Heart right ventricle (tissue), 16 donors: Measurements from ENCODE around the gene TMC2. TPM values are rescaled to one million over a fixed set of nuclear protein-coding genes. Genes with fewer than 3 reads are reported as not detected.
"Not testable (repeated sequence)": the region's sequence is repeated elsewhere in the genome, so short reads cannot be mapped to it uniquely, and the experiment has no call there.

Experiments
- ATAC-seq, 8 donors: fragments of 200-7000 bp; cut with Tn5 transposase; one replicate each; pipeline ENCODE4 v1.9.1; 2020; ENCODE audit warnings: mild to moderate bottlenecking in 8 of 8, moderate library complexity in 8 of 8, moderate number of reproducible peaks in 1 of 8
- DNase-seq, 2 donors: peaks; one replicate each; pipeline ENCODE4 v3.0.0-alpha.2; 2020
- H3K27ac ChIP-seq, 10 donors: fragments of 200-600 bp; sonication (generic) in 2 of 10; one replicate each; pipeline versions ENCODE4 v1.5.0 to v1.8.0; 2020 to 2022; ENCODE audit warnings: mild to moderate bottlenecking in 3 of 10
- H3K27me3 ChIP-seq, 7 donors: fragments of 200-600 bp; one replicate each; pipeline ENCODE4 v1.8.0; 2021 to 2022; ENCODE audit warnings: mild to moderate bottlenecking in 2 of 7
- H3K36me3 ChIP-seq, 9 donors: fragments of 200-600 bp; sonication (generic) in 1 of 9; one replicate each; pipeline versions ENCODE4 v1.5.0 to v1.8.0; 2020 to 2022; ENCODE audit warnings: mild to moderate bottlenecking in 2 of 9
- H3K4me1 ChIP-seq, 9 donors: fragments of 200-600 bp; sonication (generic) in 1 of 9; one replicate each; pipeline versions ENCODE4 v1.5.0 to v1.8.0; 2020 to 2022; ENCODE audit warnings: mild to moderate bottlenecking in 4 of 9
- H3K4me3 ChIP-seq, 10 donors: fragments of 200-600 bp; sonication (generic) in 2 of 10; one replicate each; pipeline versions ENCODE4 v1.5.0 to v1.8.0; 2020 to 2022; ENCODE audit warnings: mild to moderate bottlenecking in 7 of 10, moderate library complexity in 2 of 10
- H3K9me3 ChIP-seq, 11 donors: fragments of 200-600 bp in 10 of 11; sonication (generic) in 2 of 11; one replicate each; pipeline versions ENCODE4 v1.5.0 to v1.8.0; 2013 to 2022; ENCODE audit warnings: mild to moderate bottlenecking in 2 of 11, control low read depth in 1 of 11, moderate library complexity in 1 of 11
- CTCF ChIP-seq, 9 donors: fragments of 200-600 bp; sonication (generic) in 2 of 9; IDR thresholded peaks; one replicate each; pipeline versions ENCODE4 v1.5.0 to v1.8.0; 2021 to 2022; ENCODE audit warnings: antibody characterized with exemption in 9 of 9, mild to moderate bottlenecking in 5 of 9, moderate library complexity in 1 of 9
- WGBS, 2 donors: extraction: QIAGEN DNeasy Blood & Tissue Kit; methylation state at CpG; one replicate each; pipeline ENCODE4 v1.1.7; 2013; ENCODE audit warnings: inconsistent platforms in 1 of 2; 5-methylcytosine and 5-hydroxymethylcytosine counted together
- intact Hi-C, 10 donors: fragments of 100-400 bp; cut with DNase I; formaldehyde crosslinking; loops; one replicate each; pipeline versions ENCODE4 v1.11.1 to v1.14.2; 2022
- long read RNA-seq, 3 donors: library from polyadenylated mRNA; unstranded; transcript quantifications; one replicate each; pipeline ENCODE4 v2.0.0, GENCODE V29; 2020 to 2021
- polyA plus RNA-seq, 2 donors: library from polyadenylated mRNA; stranded (reverse); fragments of 200-250 nt; gene quantifications; one replicate each; pipeline ENCODE4 v1.2.3, GENCODE V29; 2013
- total RNA-seq, 10 donors: library from RNA; stranded (reverse); fragmentation: NEBNext Ultra II Directional in 3 of 10; extraction: Animal tissue kit (Norgen Biotek cat#: 25700) in 3 of 10; gene quantifications; one replicate each; pipeline versions ENCODE4 v1.2.1 to v1.2.4, GENCODE V29; 2021 to 2023
- donor health status: Arrhythmogenic right ventricular cardiomyopathy.
- donor health status: ischemic (EF 13 %, LVEDD 7.1; RV severe dilation, severe dysfunction).
- donor health status: healthy with polysubstance abuse.
- donor health status: DM: no; HTN: yes; CAD: no.
- donor health status: DM: no; HTN: no; CAD: no.
- donor health status: ischemic (EF 25% LVEDD 6.9; RV normal size, moderate dysfunction).
- donor health status: ischemic (EF 25% LVEDD 5.7; RV mildly dilated, moderate dysfunction).
- donor health status: healthy.
- donor health status: DM: yes; HTN: yes; CAD: no.
- donor health status: Ischemic cardiomyopathy.
- donor health status: ischemic (EF 35%, LVEDD 5.7; RV mildly dilated, moderate dysfunction).
- donor health status: nonischemic (EF 11% LVEDD 7.7; RV severe dilation, severe dysfunction).
- donor health status: DM: yes; HTN: yes; CAD: no.
- donor health status: PGD.
- donor health status: ischemic (EF 29% LVEDD 5.4; RV normal size, mild dysfunction).
- donor health status: nonischemic (EF 23%, LVEDD 6.1; RV moderate dilation, normal function).

TMC2 gene
- total RNA-seq (under 1 TPM in 1 of 10 donors, not detected in 9; 0.20 TPM), polyA plus RNA-seq (not detected)
- long read RNA-seq, donor 1, partial matches to known transcripts: 0 of 1 reads
- long read RNA-seq, donor 1, other reads (novel, unspliced or antisense): 1 of 1 reads
- long read RNA-seq, donor 2: 0 reads
- long read RNA-seq, donor 3: 0 reads

DNA sequence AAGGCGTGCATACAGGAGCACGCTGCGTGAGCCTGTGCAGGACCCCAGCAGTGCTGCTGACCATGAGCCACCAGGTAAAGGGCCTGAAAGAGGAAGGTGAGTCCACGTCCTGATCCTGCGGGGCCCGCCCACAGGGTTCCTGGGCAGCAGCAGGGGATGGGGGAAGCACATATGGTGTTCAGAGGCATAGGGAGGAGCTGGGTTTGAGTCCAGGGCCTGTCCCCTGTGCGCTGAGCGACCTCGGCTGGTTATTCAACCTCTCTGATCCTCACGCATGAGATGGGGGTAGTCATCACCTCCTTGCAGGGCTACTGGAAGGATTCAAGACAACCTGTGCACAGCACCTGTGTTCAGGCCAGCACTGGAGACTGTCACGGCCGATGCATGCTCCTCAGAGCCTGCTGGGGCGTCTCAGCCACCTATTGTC is at the start of gene TMC2:
Gene TMC2 (plus strand): TSS at position 14 of the 427 bp plus-strand sequence. CDS start 49 bp downstream, at position 63.
- peaks cover 0 to 73% (median 54%) of the 10 kb centered on the region in 7 donors for H3K27me3 ChIP-seq
- H3K4me3 ChIP-seq: no peak within 1 kb of the TSS
- no peak for DNase-seq
- no peaks in the 10 kb centered on the region for H3K4me1 ChIP-seq
- no peak within 1 kb of the TSS for H3K27ac ChIP-seq
- intact Hi-C loops: no loop called here
- no peak for TF ChIP-seq CTCF (IDR thresholded peaks at IDR 0.05)
- H3K36me3 ChIP-seq: no peaks in the 10 kb centered on the region
- ATAC-seq: no peak
- no peaks in the 10 kb centered on the region for H3K9me3 ChIP-seq
- WGBS, 2 donors: 64 to 65% methylated on average over 13 of the region's 13 CpGs

DNA sequence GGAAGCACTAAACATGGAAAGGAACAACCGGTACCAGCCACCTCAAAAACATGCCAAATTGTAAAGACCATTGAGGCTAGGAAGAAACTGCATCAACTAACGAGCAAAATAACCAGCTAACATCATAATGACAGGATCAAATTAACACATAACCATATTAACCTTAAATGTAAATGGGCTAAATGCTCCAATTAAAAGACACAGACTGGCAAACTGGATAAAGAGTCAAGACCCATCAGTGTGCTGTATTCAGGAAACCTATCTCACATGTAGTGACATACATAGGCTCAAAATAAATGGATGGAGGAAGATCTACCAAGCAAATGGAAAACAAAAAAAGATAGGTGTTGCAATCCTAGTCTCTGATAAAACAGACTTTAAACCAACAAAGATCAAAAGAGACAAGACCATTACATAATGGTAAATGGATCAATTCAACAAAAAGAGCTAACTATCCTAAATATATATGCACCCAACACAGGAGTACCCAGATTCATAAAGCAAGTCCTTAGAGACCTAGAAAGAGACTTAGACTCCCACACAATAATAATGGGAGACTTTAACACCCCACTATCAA is 33.5 kb upstream of the TMC2 start:
- H3K36me3 ChIP-seq: peaks cover 0 to 32% (median 11%) of the 10 kb centered on the region in 9 donors
- H3K27ac ChIP-seq, DNase-seq, H3K27me3 ChIP-seq, H3K4me3 ChIP-seq, intact Hi-C loops, ATAC-seq, H3K4me1 ChIP-seq, H3K9me3 ChIP-seq: not testable (repeated sequence)
- 91 to 99% methylated on average over 2 of the region's 2 CpGs for WGBS, 2 donors

DNA sequence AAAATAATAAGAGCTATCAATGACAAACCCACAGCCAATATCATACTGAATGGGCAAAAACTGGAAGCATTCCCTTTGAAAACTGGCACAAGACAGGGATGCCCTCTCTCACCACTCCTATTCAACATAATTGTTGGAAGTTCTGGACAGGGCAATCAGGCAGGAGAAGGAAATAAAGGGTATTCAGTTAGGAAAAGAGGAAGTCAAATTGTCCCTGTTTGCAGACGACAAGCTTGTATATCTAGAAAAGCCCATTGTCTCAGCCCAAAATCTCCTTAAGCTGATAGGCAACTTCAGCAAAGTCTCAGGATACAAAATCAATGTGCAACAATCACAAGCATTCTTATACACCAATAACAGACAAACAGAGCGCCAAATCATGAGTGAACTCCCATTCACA is 31.6 kb upstream of the TMC2 start:
- intact Hi-C loops: loop anchor here in 1 of 10 donors (5.0 kb wide), 1 partner anchor 33 kb away; the partner anchor contains the start of gene SNRPB
- Histone ChIP-seq H3K4me1 (peaks cover 0 to 19% (median 14%) of the 10 kb centered on the region in 9 donors), H3K36me3 (peaks cover 0 to 15% (median 6%) of the 10 kb centered on the region in 9 donors)
- not testable (repeated sequence) for H3K27ac ChIP-seq, DNase-seq, H3K4me3 ChIP-seq, H3K27me3 ChIP-seq, ATAC-seq, H3K9me3 ChIP-seq
- 77 to 84% methylated on average over 2 of the region's 2 CpGs for WGBS, 2 donors

DNA sequence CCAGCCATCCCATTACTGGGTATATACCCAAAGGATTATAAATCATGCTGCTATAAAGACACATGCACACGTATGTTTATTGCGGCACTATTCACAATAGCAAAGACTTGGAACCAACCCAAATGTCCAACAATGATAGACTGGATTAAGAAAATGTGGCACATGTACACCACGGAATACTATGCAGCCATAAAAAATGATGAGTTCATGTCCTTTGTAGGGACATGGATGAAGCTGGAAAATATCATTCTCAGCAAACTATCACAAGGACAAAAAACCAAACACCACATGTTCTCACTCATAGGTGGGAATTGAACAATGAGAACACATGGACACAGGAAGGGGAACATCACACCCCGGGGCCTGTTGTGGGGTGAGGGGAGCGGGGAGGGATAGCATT is 29.9 kb upstream of the TMC2 start:
- not testable (repeated sequence) for H3K36me3 ChIP-seq, H3K4me3 ChIP-seq, DNase-seq, ATAC-seq, H3K27me3 ChIP-seq, H3K9me3 ChIP-seq, H3K27ac ChIP-seq
- intact Hi-C loops: loop anchor here in 1 of 10 donors (5.0 kb wide), 1 partner anchor 34 kb away; the partner anchor contains the start of gene SNRPB
- 94 to 96% methylated on average over 3 of the region's 5 CpGs for WGBS, 2 donors
- peaks cover 0 to 19% (median 16%) of the 10 kb centered on the region in 9 donors for H3K4me1 ChIP-seq

DNA sequence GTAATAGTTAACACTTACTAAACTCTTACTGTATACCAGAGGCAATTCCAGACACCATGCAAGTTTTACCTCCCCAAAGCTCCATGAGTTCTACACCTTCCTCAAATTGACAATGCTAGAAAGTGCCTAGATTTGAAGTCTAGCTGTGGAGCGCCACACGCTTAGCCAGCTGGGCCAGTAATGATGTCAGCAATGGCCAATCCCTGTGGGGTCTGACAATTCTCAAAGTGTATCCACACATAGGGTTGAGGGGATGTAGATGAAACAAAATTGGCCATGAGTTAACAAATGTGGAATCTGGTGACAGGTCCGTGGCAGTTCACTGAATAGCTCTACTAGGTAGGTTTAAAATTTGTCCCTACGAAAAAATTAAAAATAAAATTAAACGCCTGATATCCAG is 28.9 kb upstream of the TMC2 start:
- H3K4me1 ChIP-seq: peaks cover 0 to 19% (median 16%) of the 10 kb centered on the region in 9 donors
- intact Hi-C loops: loop anchor here in 1 of 10 donors (5.0 kb wide), 1 partner anchor 35 kb away; the partner anchor contains the start of gene SNRPB
- no peak for TF ChIP-seq CTCF (IDR thresholded peaks at IDR 0.05)
- ATAC-seq: no peak
- H3K4me3 ChIP-seq: peak overlapping the region in 7 of 10 donors; percentile 74 to 97 (median 93)
- peaks cover 0 to 4% (median 0%) of the 10 kb centered on the region in 7 donors for H3K27me3 ChIP-seq
- H3K9me3 ChIP-seq: peaks cover 0 to 7% (median 0%) of the 10 kb centered on the region in 11 donors
- WGBS, 2 donors: 71 to 75% methylated on average over 5 of the region's 5 CpGs
- peak overlapping the region in 3 of 10 donors; percentile 89 to 98 (median 96) for H3K27ac ChIP-seq
- no peaks in the 10 kb centered on the region for H3K36me3 ChIP-seq
- no peak for DNase-seq
